A673 (cell line): ENCODE results near the gene NOC4L.

Experiments
- CTCF ChIP-seq: fragments of 300-800, 200-600 bp; sonication (generic); conservative IDR thresholded peaks from 2 replicates; pipeline ENCODE4 v1.5.1; 2017; ENCODE audit warnings: low read depth, mild to moderate bottlenecking, antibody characterized with exemption, low read length, moderate library complexity, mixed read lengths
- EZH2 ChIP-seq: fragments of 200-600 bp; sonication (generic); IDR thresholded peaks from 2 replicates; pipeline ENCODE4 v1.6.1; 2017; ENCODE audit warnings: borderline replicate concordance, low read depth, mild to moderate bottlenecking, mixed read lengths, antibody characterized with exemption, low read length; ENCODE audit not compliant: poor library complexity, severe bottlenecking

GRCh38 chr12:132100306-132101065 lies 43.8 kb upstream of the NOC4L start:
- TF ChIP-seq CTCF (no peak), EZH2 (no peak)
